Activated naive CD4-positive, alpha-beta T cell treated with Interleukin-2 at 50 U/mL for 16 hours (primary cell): Measurements from ENCODE around the gene LYSMD3.

Experiments used
- DNase-seq: peaks from one replicate; pipeline ENCODE4 v3.0.0-alpha.2; 2020

LYSMD3 gene

GRCh38 chr5:90546216-90546837, 16.9 kb upstream of the LYSMD3 start:
- DNase-seq: no peak

- DNase-seq: no peak
These were observed 16.1 kb upstream of the LYSMD3 start for GRCh38 chr5:90545511-90545910.

- DNase-seq: no peak
These were observed 13.6 kb upstream of the LYSMD3 start for GRCh38 chr5:90542827-90543519.

- no peak for DNase-seq
These were observed 5.5 kb upstream of the LYSMD3 start for GRCh38 chr5:90534922-90535321.

- DNase-seq: no peak
These were observed 4.4 kb upstream of the LYSMD3 start for GRCh38 chr5:90533794-90534193.

GRCh38 chr5:90530736-90531487, 1.5 kb upstream of the LYSMD3 start:
- no peak for DNase-seq

- peak; percentile 61 for DNase-seq
These were observed 724 bp upstream of the LYSMD3 start for GRCh38 chr5:90529939-90530677.

- no peak for DNase-seq
These were observed 687 bp downstream of the LYSMD3 start for GRCh38 chr5:90528601-90529193.

GRCh38 chr5:90519081-90519480, 10.3 kb downstream of the LYSMD3 start:
- DNase-seq: no peak

GRCh38 chr5:90518661-90519060, 10.7 kb downstream of the LYSMD3 start:
- no peak for DNase-seq

GRCh38 chr5:90514520-90514919, 14.9 kb downstream of the LYSMD3 start:
- DNase-seq: no peak

- no peak for DNase-seq
These were observed 18.9 kb downstream of the LYSMD3 start for GRCh38 chr5:90510438-90510837.

GRCh38 chr5:90506221-90506620, 23.2 kb downstream of the LYSMD3 start:
- no peak for DNase-seq

GRCh38 chr5:90504743-90505142, 24.6 kb downstream of the LYSMD3 start:
- DNase-seq: no peak

- no peak for DNase-seq
These were observed 25.8 kb downstream of the LYSMD3 start for GRCh38 chr5:90503596-90503995.

GRCh38 chr5:90495146-90495545, 34.2 kb downstream of the LYSMD3 start:
- no peak for DNase-seq

GRCh38 chr5:90494043-90494442, 35.3 kb downstream of the LYSMD3 start:
- no peak for DNase-seq

- no peak for DNase-seq
These were observed 40.6 kb downstream of the LYSMD3 start for GRCh38 chr5:90488791-90489190.

GRCh38 chr5:90484540-90484939, 44.8 kb downstream of the LYSMD3 start:
- no peak for DNase-seq

- DNase-seq: no peak
These were observed 46.2 kb downstream of the LYSMD3 start for GRCh38 chr5:90483206-90483605.

GRCh38 chr5:90480699-90481098, 48.7 kb downstream of the LYSMD3 start:
- DNase-seq: no peak

GRCh38 chr5:90479611-90480385, 49.6 kb downstream of the LYSMD3 start:
- no peak for DNase-seq
